Smooth muscle cell (in vitro differentiated cells): ENCODE results near the gene MMP15. TPM values are rescaled to one million over a fixed set of nuclear protein-coding genes. Genes with fewer than 3 reads are reported as not detected.
"Not testable (repeated sequence)": the region's sequence is repeated elsewhere in the genome, so short reads cannot be mapped to it uniquely, and the experiment has no call there.

ENCODE experiments used
- DNase-seq: peaks from one replicate; lab custom pipeline; 2025; ENCODE audit not compliant: unreplicated experiment; lab: John Stamatoyannopoulos, UW
- H2AFZ ChIP-seq: fragments of 200-600 bp; sonication (generic); 2 replicates; pipeline ENCODE4 v1.6.0; 2016; ENCODE audit warnings: antibody characterized with exemption, low read depth, mild to moderate bottlenecking
- H3F3A ChIP-seq: fragments of 200-600 bp; sonication (generic); 2 replicates; pipeline ENCODE4 v1.6.0; 2017; ENCODE audit warnings: antibody characterized with exemption, low read depth
- H3K27ac ChIP-seq: fragments of 200-600 bp; sonication (generic); 2 replicates; pipeline ENCODE4 v1.5.1; 2016; ENCODE audit warnings: low read depth, mild to moderate bottlenecking
- H3K27me3 ChIP-seq: fragments of 200-600 bp; sonication (generic); 2 replicates; pipeline ENCODE4 v1.6.1; 2016; ENCODE audit warnings: low read depth, mild to moderate bottlenecking
- H3K36me3 ChIP-seq: fragments of 200-600 bp; sonication (generic); 2 replicates; pipeline ENCODE4 v1.5.1; 2016; ENCODE audit warnings: low read depth
- H3K4me1 ChIP-seq: fragments of 200-600 bp; sonication (generic); 2 replicates; pipeline ENCODE4 v1.5.1; 2016; ENCODE audit warnings: low read depth
- H3K4me2 ChIP-seq: fragments of 200-600 bp; sonication (generic); 2 replicates; pipeline ENCODE4 v1.6.0; 2016; ENCODE audit warnings: mild to moderate bottlenecking
- H3K4me3 ChIP-seq: fragments of 200-600 bp; sonication (generic); 2 replicates; pipeline ENCODE4 v1.5.1; 2016; ENCODE audit warnings: mild to moderate bottlenecking
- H3K79me2 ChIP-seq: fragments of 200-600 bp; sonication (generic); 2 replicates; pipeline ENCODE4 v1.6.0; 2016; ENCODE audit warnings: low read depth, mild to moderate bottlenecking
- H3K9ac ChIP-seq: fragments of 200-600 bp; sonication (generic); 2 replicates; pipeline ENCODE4 v1.6.0; 2016; ENCODE audit warnings: low read depth
- H3K9me3 ChIP-seq: fragments of 200-600 bp; sonication (generic); replicated peaks from 2 replicates; pipeline ENCODE4 v1.5.1; 2016; ENCODE audit warnings: low read depth
- H4K20me1 ChIP-seq: fragments of 200-600 bp; sonication (generic); 2 replicates; pipeline ENCODE4 v1.6.0; 2016; ENCODE audit warnings: low read depth
- CTCF ChIP-seq: fragments of 200-600 bp; sonication (generic); IDR thresholded peaks from 2 replicates; pipeline ENCODE4 v1.5.1; 2017; ENCODE audit warnings: borderline replicate concordance, mild to moderate bottlenecking, antibody characterized with exemption; ENCODE audit not compliant: insufficient read depth, poor library complexity, severe bottlenecking
- WGBS: methylation state at CpG from one replicate; pipeline ENCODE4 v1.1.7; 2016; ENCODE audit warnings: low lambda C conversion rate; 5-methylcytosine and 5-hydroxymethylcytosine counted together
- polyA plus RNA-seq: library from polyadenylated mRNA; unstranded; fragments of >200 nt; fragmentation: Nextera tagmentation; extraction: Ambion mirVana; gene quantifications from 2 replicates; pipeline ENCODE4 v1.2.1, GENCODE V29; 2016
- total RNA-seq: library from RNA; depleted of rRNA; stranded (reverse); fragments of >200 nt; gene quantifications from 2 replicates; pipeline ENCODE4 v1.2.3, GENCODE V29; 2014

The MMP15 gene
- total and polyA plus RNA-seq, 2 experiments from 2014 or later, result 2.3 to 5.2 TPM

- DNase-seq, result no peak
- peak overlapping the region; percentile 99 for H3K4me2 ChIP-seq
- H3K9ac ChIP-seq, result no peak overlapping the region
- no peak for TF ChIP-seq CTCF
- peaks cover 4% of the 10 kb centered on the region for H3F3A ChIP-seq
- no peaks in the 10 kb centered on the region for H3K27me3 ChIP-seq
- H3K4me1 ChIP-seq, result peaks cover 14% of the 10 kb centered on the region
- 38% methylated on average over 10 of the region's 10 CpGs for WGBS
- H4K20me1 ChIP-seq, result peaks cover 12% of the 10 kb centered on the region
- no peaks in the 10 kb centered on the region for H3K36me3 ChIP-seq
- H3K27ac ChIP-seq, result no peak overlapping the region
- peak overlapping the region; percentile 88 for H3K4me3 ChIP-seq
- H3K79me2 ChIP-seq, result peaks cover under 1% of the 10 kb centered on the region
- H3K9me3 ChIP-seq, result no peaks in the 10 kb centered on the region
- H2AFZ ChIP-seq, result peak overlapping the region; percentile 92
Observed at GRCh38 chr16:58001781-58002415, 23.7 kb upstream of the MMP15 start.

GRCh38 chr16:58002416-58002800 is 23.1 kb upstream of the MMP15 start:
- Histone ChIP-seq H3K4me3 (no peak overlapping the region), H3F3A (peaks cover 4% of the 10 kb centered on the region), H3K27me3 (no peaks in the 10 kb centered on the region), H3K9ac (no peak overlapping the region), H3K27ac (no peak overlapping the region), H3K4me2 (no peak overlapping the region), H3K79me2 (peaks cover 3% of the 10 kb centered on the region), H2AFZ (no peak overlapping the region), H3K4me1 (peaks cover 14% of the 10 kb centered on the region), H3K36me3 (no peaks in the 10 kb centered on the region), H4K20me1 (peaks cover 12% of the 10 kb centered on the region), H3K9me3 (no peaks in the 10 kb centered on the region)
- WGBS, result 94% methylated on average over 9 of the region's 9 CpGs
- no peak for DNase-seq
- TF ChIP-seq CTCF, result no peak

- no peak for DNase-seq
- H3F3A ChIP-seq, result peaks cover 4% of the 10 kb centered on the region
- H3K79me2 ChIP-seq, result peaks cover 3% of the 10 kb centered on the region
- no peak overlapping the region for H3K4me2 ChIP-seq
- H3K36me3 ChIP-seq, result no peaks in the 10 kb centered on the region
- no peak overlapping the region for H3K9ac ChIP-seq
- H3K9me3 ChIP-seq, result no peaks in the 10 kb centered on the region
- WGBS, result 97% methylated on average over 5 of the region's 5 CpGs
- no peak overlapping the region for H3K4me3 ChIP-seq
- no peak overlapping the region for H3K27ac ChIP-seq
- H3K4me1 ChIP-seq, result peaks cover 14% of the 10 kb centered on the region
- H3K27me3 ChIP-seq, result no peaks in the 10 kb centered on the region
- no peak for TF ChIP-seq CTCF
- H2AFZ ChIP-seq, result no peak overlapping the region
- peaks cover 12% of the 10 kb centered on the region for H4K20me1 ChIP-seq
Observed at GRCh38 chr16:58002936-58003335, 22.6 kb upstream of the MMP15 start.

GRCh38 chr16:58004736-58005135 is 20.8 kb upstream of the MMP15 start:
- H3K79me2 ChIP-seq, H3K27ac ChIP-seq, H3K4me2 ChIP-seq, H2AFZ ChIP-seq, H3K27me3 ChIP-seq, H3K4me1 ChIP-seq, H3K4me3 ChIP-seq, DNase-seq, H3K9ac ChIP-seq, H3K9me3 ChIP-seq, H3K36me3 ChIP-seq, H4K20me1 ChIP-seq, H3F3A ChIP-seq: not testable (repeated sequence)
- 95% methylated on average over 12 of the region's 12 CpGs for WGBS
